ENCODE measurements around the gene CDR2. TPM values are rescaled to one million over a fixed set of nuclear protein-coding genes. Genes with fewer than 3 reads are reported as not detected.
A peak's percentile ranks its signal among the peaks of the same experiment; 100 is the strongest.

CDR2 gene
- total and polyA plus RNA-seq, 2 of the 13 experiments (the other 11 are each of a cell fraction or from before 2014, with no cell fraction given): 59.0 to 78.9 TPM

GRCh38 chr16:22373662-22374310 lies 633 bp downstream of the CDR2 start (continued):
- TF ChIP-seq PBX2 (CRISPR knock-in tag; IDR thresholded peaks at IDR 0.05) (no peak), ZNF512 (CRISPR knock-in tag; IDR thresholded peaks at IDR 0.05) (no peak), ZNF546 (CRISPR knock-in tag; conservative IDR thresholded peaks at IDR 0.05) (0 out of 2 replicates have a peak, but pooled peaks have one; percentile 4), GLMP (CRISPR knock-in tag; IDR thresholded peaks at IDR 0.05; ENCODE audit: borderline replicate concordance) (no peak), TCF12 (IDR thresholded peaks at IDR 0.05) (no peak), TCF12 (CRISPR knock-in tag; IDR thresholded peaks at IDR 0.05) (no peak; the same call in 1 of the 2 replicates), ZNF160 (CRISPR knock-in tag; IDR thresholded peaks at IDR 0.05) (peak; percentile 54; the same call in 1 of the 2 replicates), ZNF292 (CRISPR knock-in tag; IDR thresholded peaks at IDR 0.05; ENCODE audit: borderline replicate concordance, low read depth) (0 out of 2 replicates have a peak, but pooled peaks have one; percentile 38), ATRX (CRISPR knock-in tag; IDR thresholded peaks at IDR 0.05; ENCODE audit: borderline replicate concordance) (no peak), BRCA1 (CRISPR knock-in tag; IDR thresholded peaks at IDR 0.05) (0 out of 2 replicates have a peak, but pooled peaks have one; percentile 36), RAD51 (IDR thresholded peaks at IDR 0.05; ENCODE audit: borderline replicate concordance) (no peak), TFAP4 (IDR thresholded peaks at IDR 0.05; ENCODE audit: borderline replicate concordance, low read depth) (no peak; the same call in 1 of the 2 replicates), ZNF713 (CRISPR knock-in tag; IDR thresholded peaks at IDR 0.05) (no peak; the same call in 1 of the 2 replicates), ZNF317 (CRISPR knock-in tag; IDR thresholded peaks at IDR 0.05) (no peak; the same call in 1 of the 2 replicates), MTF1 (CRISPR knock-in tag; IDR thresholded peaks at IDR 0.05) (peak; percentile 38), TFDP1 (CRISPR knock-in tag; IDR thresholded peaks at IDR 0.05; ENCODE audit: borderline replicate concordance) (no peak), NPAS2 (CRISPR knock-in tag; IDR thresholded peaks at IDR 0.05; ENCODE audit: borderline replicate concordance) (no peak), ZNF275 (CRISPR knock-in tag; IDR thresholded peaks at IDR 0.05; ENCODE audit: borderline replicate concordance) (no peak), MED1 (CRISPR knock-in tag; IDR thresholded peaks at IDR 0.05) (peak; percentile 66), ZNF878 (CRISPR knock-in tag; IDR thresholded peaks at IDR 0.05) (no peak), MAFF (IDR thresholded peaks at IDR 0.05; ENCODE audit: low read depth, low read length) (no peak)

All from HepG2 (cell line).